Parathyroid adenoma (tissue), 2 donors: ENCODE data around the gene TSPAN5.

Source experiments
- H2AFZ ChIP-seq: fragments of 300-600 bp; sonication (generic); one replicate; pipeline ENCODE4 v1.7.0; 2017; ENCODE audit warnings: antibody characterized with exemption, mild to moderate bottlenecking
- H3K27ac ChIP-seq: fragments of 300-600 bp; sonication (generic); one replicate; pipeline ENCODE4 v1.7.0; 2017
- H3K27me3 ChIP-seq: fragments of 300-600 bp; sonication (generic); one replicate; pipeline ENCODE4 v1.7.0; 2017; ENCODE audit warnings: low read length; ENCODE audit not compliant: control insufficient read depth, insufficient read depth
- H3K36me3 ChIP-seq: fragments of 300-600 bp; sonication (generic); one replicate; pipeline ENCODE4 v1.7.0; 2017; ENCODE audit warnings: low read length; ENCODE audit not compliant: control insufficient read depth, insufficient read depth
- H3K4me1 ChIP-seq: fragments of 300-600 bp; sonication (generic); one replicate; pipeline ENCODE4 v1.7.0; 2017; ENCODE audit warnings: control low read depth
- H3K4me2 ChIP-seq: fragments of 300-600 bp; sonication (generic); one replicate; pipeline ENCODE4 v1.7.0; 2017; ENCODE audit warnings: low read length
- H3K4me3 ChIP-seq: fragments of 300-600 bp; sonication (generic); one replicate; pipeline ENCODE4 v1.7.0; 2017; ENCODE audit warnings: low read depth, low read length
- H3K79me2 ChIP-seq: fragments of 300-600 bp; sonication (generic); one replicate; pipeline ENCODE4 v1.7.0; 2017; ENCODE audit warnings: control low read depth
- H3K9ac ChIP-seq: fragments of 300-600 bp; sonication (generic); one replicate; pipeline ENCODE4 v1.7.0; 2017; ENCODE audit warnings: mild to moderate bottlenecking
- H3K9me3 ChIP-seq: fragments of 300-600 bp; sonication (generic); one replicate; pipeline ENCODE4 v1.7.0; 2017; ENCODE audit warnings: low read length; ENCODE audit not compliant: control insufficient read depth
- TF ChIP-seq, protein P1 (sequence below): fragments of 300-600 bp; sonication (generic); IDR thresholded peaks from one replicate; pipeline ENCODE4 v1.7.0; 2017; ENCODE audit warnings: antibody characterized with exemption, mild to moderate bottlenecking
- donor health status: primary hyperparathyroidism.

The TSPAN5 gene

GRCh38 chr4:98502031-98502430, 156.4 kb downstream of the TSPAN5 start:
- Histone ChIP-seq H3K36me3 (no peaks in the 10 kb centered on the region), H3K4me3 (no peak overlapping the region), H2AFZ (no peak overlapping the region), H3K4me2 (no peak overlapping the region), H3K9ac (no peak overlapping the region), H3K27me3 (no peaks in the 10 kb centered on the region), H3K4me1 (peaks cover 2% of the 10 kb centered on the region), H3K9me3 (no peaks in the 10 kb centered on the region), H3K79me2 (no peaks in the 10 kb centered on the region), H3K27ac (no peak overlapping the region)
- TF ChIP-seq, protein P1, sequence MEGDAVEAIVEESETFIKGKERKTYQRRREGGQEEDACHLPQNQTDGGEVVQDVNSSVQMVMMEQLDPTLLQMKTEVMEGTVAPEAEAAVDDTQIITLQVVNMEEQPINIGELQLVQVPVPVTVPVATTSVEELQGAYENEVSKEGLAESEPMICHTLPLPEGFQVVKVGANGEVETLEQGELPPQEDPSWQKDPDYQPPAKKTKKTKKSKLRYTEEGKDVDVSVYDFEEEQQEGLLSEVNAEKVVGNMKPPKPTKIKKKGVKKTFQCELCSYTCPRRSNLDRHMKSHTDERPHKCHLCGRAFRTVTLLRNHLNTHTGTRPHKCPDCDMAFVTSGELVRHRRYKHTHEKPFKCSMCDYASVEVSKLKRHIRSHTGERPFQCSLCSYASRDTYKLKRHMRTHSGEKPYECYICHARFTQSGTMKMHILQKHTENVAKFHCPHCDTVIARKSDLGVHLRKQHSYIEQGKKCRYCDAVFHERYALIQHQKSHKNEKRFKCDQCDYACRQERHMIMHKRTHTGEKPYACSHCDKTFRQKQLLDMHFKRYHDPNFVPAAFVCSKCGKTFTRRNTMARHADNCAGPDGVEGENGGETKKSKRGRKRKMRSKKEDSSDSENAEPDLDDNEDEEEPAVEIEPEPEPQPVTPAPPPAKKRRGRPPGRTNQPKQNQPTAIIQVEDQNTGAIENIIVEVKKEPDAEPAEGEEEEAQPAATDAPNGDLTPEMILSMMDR = no peak

DNA sequence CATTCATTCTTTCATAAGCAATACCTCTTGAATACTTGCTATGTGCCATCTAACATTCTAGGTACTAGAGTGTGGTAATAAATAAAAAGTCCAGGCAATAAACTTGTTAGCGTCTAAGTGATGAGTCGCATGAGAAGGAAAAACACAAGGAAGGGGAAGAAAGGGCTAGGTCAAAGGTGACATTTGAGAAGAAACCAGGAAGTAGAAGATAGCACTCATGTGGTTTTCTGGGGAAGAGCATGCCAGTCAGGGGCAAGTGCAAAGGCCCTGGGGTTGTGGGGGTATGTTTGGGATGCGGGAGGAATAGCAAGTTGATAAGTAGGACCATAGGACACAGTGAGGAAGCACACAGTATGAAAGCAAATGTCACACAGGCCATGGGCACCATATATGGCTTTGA, 157.0 kb downstream of the TSPAN5 start:
- no peaks in the 10 kb centered on the region for H3K27me3 ChIP-seq
- no peak overlapping the region for H3K4me3 ChIP-seq
- no peaks in the 10 kb centered on the region for H3K79me2 ChIP-seq
- H2AFZ ChIP-seq = no peak overlapping the region
- TF ChIP-seq, protein P1 = no peak
- H3K4me1 ChIP-seq = peaks cover 2% of the 10 kb centered on the region
- no peak overlapping the region for H3K27ac ChIP-seq
- H3K9ac ChIP-seq = no peak overlapping the region
- H3K4me2 ChIP-seq = no peak overlapping the region
- no peaks in the 10 kb centered on the region for H3K36me3 ChIP-seq
- no peaks in the 10 kb centered on the region for H3K9me3 ChIP-seq

- Histone ChIP-seq H3K27ac (no peak overlapping the region), H3K9ac (no peak overlapping the region), H3K36me3 (no peaks in the 10 kb centered on the region), H3K4me2 (no peak overlapping the region), H3K79me2 (no peaks in the 10 kb centered on the region), H2AFZ (no peak overlapping the region), H3K4me3 (no peak overlapping the region), H3K4me1 (no peaks in the 10 kb centered on the region), H3K9me3 (no peaks in the 10 kb centered on the region), H3K27me3 (no peaks in the 10 kb centered on the region)
- TF ChIP-seq, protein P1 = no peak
Observed at GRCh38 chr4:98498774-98499173, 159.6 kb downstream of the TSPAN5 start.

- no peaks in the 10 kb centered on the region for H3K79me2 ChIP-seq
- H3K4me1 ChIP-seq = no peaks in the 10 kb centered on the region
- no peaks in the 10 kb centered on the region for H3K9me3 ChIP-seq
- no peaks in the 10 kb centered on the region for H3K27me3 ChIP-seq
- no peaks in the 10 kb centered on the region for H3K36me3 ChIP-seq
- no peak overlapping the region for H3K4me2 ChIP-seq
- no peak overlapping the region for H3K4me3 ChIP-seq
- no peak overlapping the region for H3K9ac ChIP-seq
- H3K27ac ChIP-seq = no peak overlapping the region
- TF ChIP-seq, protein P1 = no peak
- H2AFZ ChIP-seq = no peak overlapping the region
Observed at GRCh38 chr4:98496152-98496845, 162.1 kb downstream of the TSPAN5 start.

DNA sequence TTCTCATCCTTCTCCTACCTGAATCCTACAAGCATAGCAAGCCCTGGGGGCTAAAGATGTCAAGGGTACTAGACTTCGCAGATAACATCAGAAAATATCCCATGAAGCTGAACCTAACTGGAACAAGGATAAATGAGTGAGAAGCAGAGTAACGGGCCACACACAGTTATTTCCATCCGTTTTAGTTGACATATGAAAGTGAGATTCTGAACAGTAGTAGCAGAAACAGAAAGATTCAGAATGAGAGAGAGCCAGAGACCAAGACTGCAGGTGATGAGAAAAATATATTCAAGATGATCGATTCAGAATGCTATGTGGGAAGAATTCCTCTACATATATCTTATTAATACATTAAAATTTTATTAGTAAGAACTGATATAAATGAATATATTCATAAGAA, 165.1 kb downstream of the TSPAN5 start:
- H3K4me3 ChIP-seq = no peak overlapping the region
- no peaks in the 10 kb centered on the region for H3K36me3 ChIP-seq
- H3K9ac ChIP-seq = no peak overlapping the region
- TF ChIP-seq, protein P1 = no peak
- no peak overlapping the region for H3K4me2 ChIP-seq
- H2AFZ ChIP-seq = no peak overlapping the region
- no peaks in the 10 kb centered on the region for H3K27me3 ChIP-seq
- no peaks in the 10 kb centered on the region for H3K79me2 ChIP-seq
- no peaks in the 10 kb centered on the region for H3K4me1 ChIP-seq
- H3K9me3 ChIP-seq = no peaks in the 10 kb centered on the region
- H3K27ac ChIP-seq = no peak overlapping the region
